ENCODE data around the gene TBC1D8. TPM values are rescaled to one million over a fixed set of nuclear protein-coding genes. Genes with fewer than 3 reads are reported as not detected.

Gene TBC1D8
- total and polyA plus RNA-seq, 4 experiments from 2014 or later = 0.15 to 2.4 (median 1.5) TPM

- POLR2A ChIA-PET (ENCODE audit: partially characterized antibody) = no interaction called here
- intact Hi-C loops (cut with micrococcal nuclease) = no loop called here
These were observed 168.0 kb downstream of the TBC1D8 start for GRCh38 chr2:100983201-100983600.

GRCh38 chr2:100982431-100982861 lies 168.7 kb downstream of the TBC1D8 start:
- Mint-ChIP-seq H3K4me3 (no peak overlapping the region), H3K27ac (peak overlapping the region in 2 of 7 donors; percentile 15 to 18)

More at GRCh38 chr2:100983201-100983600, 168.0 kb downstream of the TBC1D8 start:
- H3K36me3 Mint-ChIP-seq = no peaks in the 10 kb centered on the region
- H3K27me3 ChIP-seq (ENCODE audit: insufficient read depth, low read length) = no peaks in the 10 kb centered on the region
- peaks cover 0 to 4% (median 3%) of the 10 kb centered on the region in 4 donors for H3K4me1 Mint-ChIP-seq
- H3K4me3 Mint-ChIP-seq = no peak overlapping the region
- no peaks in the 10 kb centered on the region for H3K9me3 ChIP-seq (ENCODE audit: control insufficient read depth in 1 of 2, low read length in 2 of 2)
- no peaks in the 10 kb centered on the region for H3K9me3 Mint-ChIP-seq
- no peak for DNase-seq
- H3K4me1 ChIP-seq (ENCODE audit: insufficient read depth, low read length) = no peaks in the 10 kb centered on the region
- no peaks in the 10 kb centered on the region for H3K36me3 ChIP-seq (ENCODE audit: insufficient read depth, low read length)
- CTCF ChIA-PET (ENCODE audit: partially characterized antibody) = interaction anchor here (1.3 to 6.5 kb wide), 2 partner anchors 353 to 375 kb away, joined by 3 to 78 read pairs; no protein-coding TSS in a partner anchor
- H3K27ac ChIP-seq (ENCODE audit: low read depth, low read length) = no peak overlapping the region
- H3K27ac Mint-ChIP-seq = no peak overlapping the region
- peaks cover 0 to 1% of the 10 kb centered on the region in 2 donors for H3K27me3 Mint-ChIP-seq
- no peak overlapping the region for H3K4me3 ChIP-seq (ENCODE audit: low read length in 2 of 2)

GRCh38 chr2:100981011-100981410 lies 170.2 kb downstream of the TBC1D8 start:
- Histone ChIP-seq H3K36me3 (ENCODE audit: insufficient read depth, low read length) (no peaks in the 10 kb centered on the region), H3K4me1 (ENCODE audit: insufficient read depth, low read length) (no peaks in the 10 kb centered on the region), H3K4me3 (ENCODE audit: low read length in 2 of 2) (no peak overlapping the region), H3K27ac (ENCODE audit: low read depth, low read length) (no peak overlapping the region), H3K9me3 (ENCODE audit: control insufficient read depth in 1 of 2, low read length in 2 of 2) (no peaks in the 10 kb centered on the region), H3K27me3 (ENCODE audit: insufficient read depth, low read length) (no peaks in the 10 kb centered on the region)
- peaks cover 0 to 1% of the 10 kb centered on the region in 2 donors for H3K27me3 Mint-ChIP-seq
- ChIA-PET CTCF (ENCODE audit: partially characterized antibody) (interaction anchor here (0.6 to 6.5 kb wide), 2 partner anchors 235 to 373 kb away, joined by 3 to 78 read pairs; no protein-coding TSS in a partner anchor), POLR2A (ENCODE audit: partially characterized antibody) (no interaction called here)
- H3K9me3 Mint-ChIP-seq = no peaks in the 10 kb centered on the region
- H3K36me3 Mint-ChIP-seq = no peaks in the 10 kb centered on the region
- no peak for DNase-seq
- H3K4me3 Mint-ChIP-seq = no peak overlapping the region
- peaks cover 0 to 4% (median 3%) of the 10 kb centered on the region in 4 donors for H3K4me1 Mint-ChIP-seq
- H3K27ac Mint-ChIP-seq = peak overlapping the region in 1 of 7 donors; percentile 7
- intact Hi-C loops (cut with micrococcal nuclease) = no loop called here

More at GRCh38 chr2:100982431-100982861, 168.7 kb downstream of the TBC1D8 start:
- ChIA-PET POLR2A (ENCODE audit: partially characterized antibody) (no interaction called here), CTCF (ENCODE audit: partially characterized antibody) (interaction anchor here (0.6 to 6.5 kb wide), 3 partner anchors 111 to 375 kb away, joined by 3 to 78 read pairs (median 3); no protein-coding TSS in a partner anchor)
- H3K36me3 ChIP-seq (ENCODE audit: insufficient read depth, low read length) = no peaks in the 10 kb centered on the region
- no peak overlapping the region for H3K4me3 ChIP-seq (ENCODE audit: low read length in 2 of 2)
- peaks cover 0 to 4% (median 3%) of the 10 kb centered on the region in 4 donors for H3K4me1 Mint-ChIP-seq
- no peak overlapping the region for H3K27ac ChIP-seq (ENCODE audit: low read depth, low read length)
- no peaks in the 10 kb centered on the region for H3K4me1 ChIP-seq (ENCODE audit: insufficient read depth, low read length)
- intact Hi-C loops (cut with micrococcal nuclease) = no loop called here
- no peaks in the 10 kb centered on the region for H3K36me3 Mint-ChIP-seq
- H3K9me3 Mint-ChIP-seq = no peaks in the 10 kb centered on the region
- H3K27me3 Mint-ChIP-seq = peaks cover 0 to 1% of the 10 kb centered on the region in 2 donors
- no peaks in the 10 kb centered on the region for H3K9me3 ChIP-seq (ENCODE audit: control insufficient read depth in 1 of 2, low read length in 2 of 2)
- H3K27me3 ChIP-seq (ENCODE audit: insufficient read depth, low read length) = no peaks in the 10 kb centered on the region
- no peak for DNase-seq

GRCh38 chr2:100980046-100980445 lies 171.1 kb downstream of the TBC1D8 start:
- H3K36me3 Mint-ChIP-seq = no peaks in the 10 kb centered on the region
- Histone ChIP-seq H3K27me3 (ENCODE audit: insufficient read depth, low read length) (no peaks in the 10 kb centered on the region), H3K27ac (ENCODE audit: low read depth, low read length) (no peak overlapping the region), H3K4me3 (ENCODE audit: low read length in 2 of 2) (no peak overlapping the region), H3K9me3 (ENCODE audit: control insufficient read depth in 1 of 2, low read length in 2 of 2) (no peaks in the 10 kb centered on the region), H3K4me1 (ENCODE audit: insufficient read depth, low read length) (no peaks in the 10 kb centered on the region), H3K36me3 (ENCODE audit: insufficient read depth, low read length) (no peaks in the 10 kb centered on the region)
- intact Hi-C loops (cut with micrococcal nuclease) = no loop called here
- no peak overlapping the region for H3K27ac Mint-ChIP-seq
- H3K9me3 Mint-ChIP-seq = no peaks in the 10 kb centered on the region
- peaks cover 0 to 1% of the 10 kb centered on the region in 2 donors for H3K27me3 Mint-ChIP-seq
- DNase-seq = no peak
- POLR2A ChIA-PET (ENCODE audit: partially characterized antibody) = no interaction called here
- H3K4me3 Mint-ChIP-seq = no peak overlapping the region
- peaks cover 0 to 3% (median 3%) of the 10 kb centered on the region in 4 donors for H3K4me1 Mint-ChIP-seq
- CTCF ChIA-PET (ENCODE audit: partially characterized antibody) = interaction anchor here (6.5 kb wide), 1 partner anchor 372 kb away, joined by 78 read pairs; no protein-coding TSS in a partner anchor

GRCh38 chr2:100978582-100979191 lies 172.5 kb downstream of the TBC1D8 start:
- no peaks in the 10 kb centered on the region for H3K36me3 Mint-ChIP-seq
- intact Hi-C loops (cut with micrococcal nuclease) = no loop called here
- H3K9me3 Mint-ChIP-seq = no peaks in the 10 kb centered on the region

GRCh38 chr2:100977511-100977910 lies 173.7 kb downstream of the TBC1D8 start:
- Histone ChIP-seq H3K27me3 (ENCODE audit: insufficient read depth, low read length) (no peaks in the 10 kb centered on the region), H3K4me3 (ENCODE audit: low read length in 2 of 2) (no peak overlapping the region), H3K9me3 (ENCODE audit: control insufficient read depth in 1 of 2, low read length in 2 of 2) (no peaks in the 10 kb centered on the region), H3K27ac (ENCODE audit: low read depth, low read length) (no peak overlapping the region), H3K36me3 (ENCODE audit: insufficient read depth, low read length) (no peaks in the 10 kb centered on the region), H3K4me1 (ENCODE audit: insufficient read depth, low read length) (no peaks in the 10 kb centered on the region)
- Mint-ChIP-seq H3K9me3 (no peaks in the 10 kb centered on the region), H3K4me1 (peaks cover 0 to 3% (median under 1%) of the 10 kb centered on the region in 4 donors), H3K27ac (no peak overlapping the region), H3K27me3 (no peaks in the 10 kb centered on the region), H3K36me3 (no peaks in the 10 kb centered on the region), H3K4me3 (no peak overlapping the region)
- POLR2A ChIA-PET (ENCODE audit: partially characterized antibody) = no interaction called here
- intact Hi-C loops (cut with micrococcal nuclease) = no loop called here
- CTCF ChIA-PET (ENCODE audit: partially characterized antibody) = interaction anchor here (1.0 to 6.5 kb wide), 3 partner anchors 9 to 370 kb away, joined by 3 to 78 read pairs (median 7); no protein-coding TSS in a partner anchor
- DNase-seq = no peak

More at GRCh38 chr2:100978582-100979191, 172.5 kb downstream of the TBC1D8 start:
- ChIA-PET POLR2A (ENCODE audit: partially characterized antibody) (no interaction called here), CTCF (ENCODE audit: partially characterized antibody) (interaction anchor here (0.6 to 6.5 kb wide), 2 partner anchors 371 to 376 kb away, joined by 4 to 78 read pairs; no protein-coding TSS in a partner anchor)
- no peaks in the 10 kb centered on the region for H3K4me1 ChIP-seq (ENCODE audit: insufficient read depth, low read length)
- no peaks in the 10 kb centered on the region for H3K27me3 ChIP-seq (ENCODE audit: insufficient read depth, low read length)
- no peaks in the 10 kb centered on the region for H3K27me3 Mint-ChIP-seq
- no peaks in the 10 kb centered on the region for H3K36me3 ChIP-seq (ENCODE audit: insufficient read depth, low read length)
- H3K4me1 Mint-ChIP-seq = peaks cover 0 to 3% (median under 1%) of the 10 kb centered on the region in 4 donors
- H3K4me3 ChIP-seq (ENCODE audit: low read length in 2 of 2) = no peak overlapping the region
- H3K4me3 Mint-ChIP-seq = peak overlapping the region in 1 of 8 donors; percentile 19
- H3K27ac Mint-ChIP-seq = peak overlapping the region in 2 of 7 donors; percentile 59 to 78
- DNase-seq = no peak
- no peak overlapping the region for H3K27ac ChIP-seq (ENCODE audit: low read depth, low read length)
- H3K9me3 ChIP-seq (ENCODE audit: control insufficient read depth in 1 of 2, low read length in 2 of 2) = no peaks in the 10 kb centered on the region

GRCh38 chr2:100976645-100977391 lies 174.4 kb downstream of the TBC1D8 start:
- Histone ChIP-seq H3K4me3 (ENCODE audit: low read length in 2 of 2) (no peak overlapping the region), H3K9me3 (ENCODE audit: control insufficient read depth in 1 of 2, low read length in 2 of 2) (no peaks in the 10 kb centered on the region), H3K36me3 (ENCODE audit: insufficient read depth, low read length) (no peaks in the 10 kb centered on the region), H3K27ac (ENCODE audit: low read depth, low read length) (no peak overlapping the region), H3K27me3 (ENCODE audit: insufficient read depth, low read length) (no peaks in the 10 kb centered on the region), H3K4me1 (ENCODE audit: insufficient read depth, low read length) (no peaks in the 10 kb centered on the region)
- intact Hi-C loops (cut with micrococcal nuclease) = no loop called here
- H3K27me3 Mint-ChIP-seq = no peaks in the 10 kb centered on the region
- H3K4me3 Mint-ChIP-seq = no peak overlapping the region
- peaks cover 0 to 3% (median under 1%) of the 10 kb centered on the region in 4 donors for H3K4me1 Mint-ChIP-seq
- peak overlapping the region in 1 of 7 donors; percentile 21 for H3K27ac Mint-ChIP-seq
- no peaks in the 10 kb centered on the region for H3K36me3 Mint-ChIP-seq
- H3K9me3 Mint-ChIP-seq = no peaks in the 10 kb centered on the region
- no peak for DNase-seq
- POLR2A ChIA-PET (ENCODE audit: partially characterized antibody) = no interaction called here
- CTCF ChIA-PET (ENCODE audit: partially characterized antibody) = interaction anchor here (1.0 to 1.4 kb wide), 2 partner anchors 10 to 367 kb away, joined by 3 to 7 read pairs; no protein-coding TSS in a partner anchor

Measured in CD4-positive, alpha-beta memory T cell (primary cell).